OCI-LY3 (cell line): Measurements from ENCODE around the gene TM4SF5.

Source experiments
- H2AFZ ChIP-seq: fragments of 200-600, 300-600 bp; shearing (Covaris generic); 2 replicates; pipeline ENCODE4 v1.6.0; 2014; ENCODE audit warnings: antibody characterized with exemption, low read depth, low read length
- H3K27ac ChIP-seq: fragments of 200-600, 300-600 bp; sonication (generic); 2 replicates; pipeline ENCODE4 v1.5.1; 2014; ENCODE audit warnings: mild to moderate bottlenecking, low read length, moderate library complexity, mixed read lengths
- H3K27me3 ChIP-seq: fragments of 200-600, 300-600 bp; sonication (generic); 2 replicates; pipeline ENCODE4 v1.6.1; 2014; ENCODE audit warnings: low read depth, low read length, mixed read lengths
- H3K36me3 ChIP-seq: fragments of 200-600, 300-600 bp; sonication (generic); replicated peaks from 2 replicates; pipeline ENCODE3; 2014; ENCODE audit warnings: low read depth, low read length, mixed read lengths
- H3K4me1 ChIP-seq: fragments of 300-600, 200-600 bp; sonication (generic); 2 replicates; pipeline ENCODE4 v1.6.1; 2014; ENCODE audit warnings: low read length, mixed read lengths
- H3K4me2 ChIP-seq: fragments of 200-600, 300-600 bp; sonication (generic); 2 replicates; pipeline ENCODE4 v1.6.1; 2014; ENCODE audit warnings: low read length, mixed read lengths
- H3K4me3 ChIP-seq: fragments of 300-600, 200-600 bp; sonication (generic); 2 replicates; pipeline ENCODE4 v1.5.1; 2014; ENCODE audit warnings: antibody characterized with exemption, mild to moderate bottlenecking, low read length, moderate library complexity
- H3K79me2 ChIP-seq: fragments of 300-600, 200-600 bp; shearing (Covaris generic); 2 replicates; pipeline ENCODE4 v1.6.1; 2014; ENCODE audit warnings: mild to moderate bottlenecking, low read length, mixed read lengths
- H3K9ac ChIP-seq: fragments of 300-600, 200-600 bp; shearing (Covaris generic); 2 replicates; pipeline ENCODE4 v1.6.0; 2014; ENCODE audit warnings: mild to moderate bottlenecking, low read length, moderate library complexity
- H3K9me3 ChIP-seq: fragments of 200-600, 300-600 bp; shearing (Covaris generic); 2 replicates; pipeline ENCODE4 v1.6.1; 2014; ENCODE audit warnings: low read length, mixed read lengths; ENCODE audit not compliant: insufficient read depth
- H4K20me1 ChIP-seq: fragments of 200-600, 300-600 bp; sonication (generic); 2 replicates; pipeline ENCODE4 v1.6.1; 2016; ENCODE audit warnings: low read length, mixed read lengths; ENCODE audit not compliant: insufficient read depth
- CTCF ChIP-seq: fragments of 200-600, 300-600 bp; sonication (generic); IDR thresholded peaks from 2 replicates; pipeline ENCODE4 v1.5.1; 2014; ENCODE audit warnings: antibody characterized with exemption, low read length, low read depth
- EZH2phosphoT487 ChIP-seq: fragments of 200-600 bp; shearing (Covaris generic); IDR thresholded peaks from 2 replicates; pipeline ENCODE4 v1.6.1; 2018; ENCODE audit warnings: antibody characterized with exemption, mixed run types, low read depth

TM4SF5 gene

GRCh38 chr17:4740584-4740983, 31.1 kb upstream of the TM4SF5 start:
- Histone ChIP-seq H2AFZ (no peak overlapping the region), H3K4me1 (peaks cover 10% of the 10 kb centered on the region; the same call in 1 of the 2 replicates), H3K27ac (no peak overlapping the region), H3K4me3 (no peak overlapping the region), H3K9ac (no peak overlapping the region), H3K79me2 (no peaks in the 10 kb centered on the region), H3K36me3 (no peaks in the 10 kb centered on the region), H3K27me3 (peaks cover 24% of the 10 kb centered on the region), H4K20me1 (no peaks in the 10 kb centered on the region), H3K4me2 (no peak overlapping the region), H3K9me3 (no peaks in the 10 kb centered on the region)
- TF ChIP-seq EZH2phosphoT487, result no peak
- TF ChIP-seq CTCF, result no peak

DNA sequence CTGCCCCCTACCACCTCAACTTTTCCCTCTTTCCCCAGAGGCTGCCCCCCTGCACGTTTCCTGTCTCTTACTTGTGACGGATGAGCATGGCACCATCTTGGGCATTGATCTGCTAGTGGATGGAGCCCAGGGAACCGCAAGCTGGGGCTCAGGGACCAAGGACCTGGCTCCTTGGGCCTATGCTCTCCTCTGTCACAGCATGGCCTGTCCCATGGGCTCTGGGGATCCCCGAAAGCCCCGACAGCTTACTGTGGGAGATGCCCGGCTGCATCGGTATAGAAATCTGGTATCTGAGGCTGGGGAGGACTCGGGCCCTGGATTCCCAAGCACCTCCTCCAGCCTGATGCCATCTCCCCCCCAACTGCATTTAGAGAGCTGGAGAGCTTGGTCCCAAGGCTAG, 30.1 kb upstream of the TM4SF5 start:
- no peak overlapping the region for H3K9ac ChIP-seq
- H2AFZ ChIP-seq, result no peak overlapping the region
- no peak overlapping the region for H3K4me2 ChIP-seq
- H3K4me3 ChIP-seq, result no peak overlapping the region
- no peak for TF ChIP-seq EZH2phosphoT487
- TF ChIP-seq CTCF, result no peak
- peaks cover 24% of the 10 kb centered on the region for H3K27me3 ChIP-seq
- H3K4me1 ChIP-seq, result peaks cover 10% of the 10 kb centered on the region; the same call in 1 of the 2 replicates
- H4K20me1 ChIP-seq, result no peaks in the 10 kb centered on the region
- no peaks in the 10 kb centered on the region for H3K79me2 ChIP-seq
- H3K9me3 ChIP-seq, result no peaks in the 10 kb centered on the region
- no peak overlapping the region for H3K27ac ChIP-seq
- H3K36me3 ChIP-seq, result no peaks in the 10 kb centered on the region

- Histone ChIP-seq H3K4me3 (no peak overlapping the region), H3K9me3 (no peaks in the 10 kb centered on the region), H3K79me2 (no peaks in the 10 kb centered on the region), H3K27ac (no peak overlapping the region), H3K27me3 (peaks cover 24% of the 10 kb centered on the region), H2AFZ (no peak overlapping the region), H3K4me2 (no peak overlapping the region), H4K20me1 (no peaks in the 10 kb centered on the region), H3K4me1 (peaks cover 10% of the 10 kb centered on the region; the same call in 1 of the 2 replicates), H3K36me3 (no peaks in the 10 kb centered on the region), H3K9ac (no peak overlapping the region)
- TF ChIP-seq CTCF, result no peak
- no peak for TF ChIP-seq EZH2phosphoT487
These were observed 29.6 kb upstream of the TM4SF5 start for GRCh38 chr17:4742133-4742532.

DNA sequence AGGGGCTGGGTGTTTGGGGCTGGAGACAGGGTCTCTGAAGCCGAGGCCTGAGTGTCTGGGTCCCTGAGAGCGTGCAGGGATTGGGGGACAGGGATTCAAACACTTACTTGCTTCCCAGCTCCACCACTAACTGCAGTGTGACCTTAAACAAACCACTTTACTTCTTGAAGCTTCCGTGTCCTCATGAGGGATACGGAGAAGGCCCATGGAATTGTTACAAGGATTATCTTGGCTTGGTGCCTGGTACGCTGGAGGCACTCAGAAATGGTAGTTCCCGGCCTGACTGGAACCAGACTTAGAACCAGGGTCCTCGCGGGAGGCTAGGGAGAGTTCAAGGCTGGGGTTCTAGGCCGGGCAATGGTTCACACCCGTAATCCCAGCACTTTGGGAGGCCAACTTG, 29.1 kb upstream of the TM4SF5 start:
- no peak overlapping the region for H3K4me3 ChIP-seq
- no peak overlapping the region for H2AFZ ChIP-seq
- H3K4me2 ChIP-seq, result no peak overlapping the region
- H4K20me1 ChIP-seq, result no peaks in the 10 kb centered on the region
- no peaks in the 10 kb centered on the region for H3K36me3 ChIP-seq
- H3K9me3 ChIP-seq, result no peaks in the 10 kb centered on the region
- no peaks in the 10 kb centered on the region for H3K79me2 ChIP-seq
- H3K9ac ChIP-seq, result no peak overlapping the region
- no peak for TF ChIP-seq CTCF
- TF ChIP-seq EZH2phosphoT487, result no peak
- peaks cover 24% of the 10 kb centered on the region for H3K27me3 ChIP-seq
- H3K4me1 ChIP-seq, result peaks cover 10% of the 10 kb centered on the region; the same call in 1 of the 2 replicates
- H3K27ac ChIP-seq, result no peak overlapping the region
